Activated naive CD8-positive, alpha-beta T cell treated with anti-CD3 and anti-CD28 coated beads for 36 hours (primary cell): ENCODE measurements around the gene SENP5. TPM values are rescaled to one million over a fixed set of nuclear protein-coding genes. Genes with fewer than 3 reads are reported as not detected.
"Not testable (repeated sequence)": the region's sequence is repeated elsewhere in the genome, so short reads cannot be mapped to it uniquely, and the experiment has no call there.

Experiments
- DNase-seq: peaks from one replicate; pipeline ENCODE4 v3.0.0; 2021
- H3K27ac Mint-ChIP-seq: one replicate; pipeline ENCODE4 v1.8.0; 2022; ENCODE audit warnings: mild to moderate bottlenecking, moderate library complexity, mixed read lengths
- H3K27me3 Mint-ChIP-seq: one replicate; pipeline ENCODE4 v1.8.0; 2022; ENCODE audit warnings: mild to moderate bottlenecking, mixed read lengths
- H3K36me3 Mint-ChIP-seq: one replicate; pipeline ENCODE4 v1.8.0; 2021; ENCODE audit warnings: mild to moderate bottlenecking, mixed read lengths
- H3K4me1 Mint-ChIP-seq: one replicate; pipeline ENCODE4 v1.8.0; 2021; ENCODE audit warnings: mixed read lengths
- H3K4me3 Mint-ChIP-seq: one replicate; pipeline ENCODE4 v1.8.0; 2022; ENCODE audit warnings: mild to moderate bottlenecking, moderate library complexity, mixed read lengths
- H3K9me3 Mint-ChIP-seq: one replicate; pipeline ENCODE4 v1.8.0; 2022; ENCODE audit warnings: mixed read lengths
- total RNA-seq, 2 experiments: library from RNA; stranded (reverse); gene quantifications; one replicate each; pipeline ENCODE4 v1.2.3, GENCODE V29; 2021

SENP5 gene
- total RNA-seq, 2 experiments from 2014 or later: 28.1 to 31.9 TPM

- not testable (repeated sequence) for H3K36me3 Mint-ChIP-seq, H3K4me1 Mint-ChIP-seq, H3K4me3 Mint-ChIP-seq, H3K27ac Mint-ChIP-seq, H3K27me3 Mint-ChIP-seq, DNase-seq, H3K9me3 Mint-ChIP-seq
Measured at GRCh38 chr3:196863000-196863399, 4.7 kb upstream of the SENP5 start.

GRCh38 chr3:196867155-196867506, 589 bp upstream of the SENP5 start:
- peaks cover 15% of the 10 kb centered on the region for H3K4me1 Mint-ChIP-seq

GRCh38 chr3:196868297-196868661, 559 bp downstream of the SENP5 start:
- Mint-ChIP-seq H3K4me1 (peaks cover 15% of the 10 kb centered on the region), H3K27ac (peak overlapping the region; percentile 93), H3K4me3 (peak overlapping the region; percentile 99), H3K9me3 (peaks cover 2% of the 10 kb centered on the region), H3K27me3 (no peaks in the 10 kb centered on the region), H3K36me3 (no peaks in the 10 kb centered on the region)
- peak; percentile 27 for DNase-seq

More at GRCh38 chr3:196867155-196867506, 589 bp upstream of the SENP5 start:
- Mint-ChIP-seq H3K36me3 (no peaks in the 10 kb centered on the region), H3K27me3 (no peaks in the 10 kb centered on the region), H3K27ac (peak overlapping the region; percentile 89), H3K9me3 (peaks cover 4% of the 10 kb centered on the region), H3K4me3 (peak overlapping the region; percentile 85)
- no peak for DNase-seq

DNA sequence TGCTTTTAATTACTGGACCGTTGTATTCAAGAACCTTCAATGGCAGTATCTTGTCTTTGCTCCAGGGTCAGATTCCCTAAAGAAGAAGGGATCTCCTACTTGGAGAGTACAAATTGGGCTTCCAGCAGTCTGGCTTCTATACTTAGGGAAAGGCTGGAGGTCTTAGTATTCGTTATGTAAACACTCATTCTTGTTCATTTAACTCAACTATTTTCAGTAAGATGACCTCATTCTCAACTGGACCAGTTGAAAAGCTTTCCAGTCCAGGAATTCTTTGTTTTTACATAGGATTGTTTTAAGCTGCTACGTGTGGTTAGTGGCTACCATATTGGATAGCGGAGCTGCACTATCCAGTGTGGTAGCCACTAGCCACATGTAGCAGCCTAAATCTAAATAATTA, 4.6 kb downstream of the SENP5 start:
- no peak overlapping the region for H3K4me3 Mint-ChIP-seq
- H3K27ac Mint-ChIP-seq: no peak overlapping the region
- no peaks in the 10 kb centered on the region for H3K27me3 Mint-ChIP-seq
- peaks cover 22% of the 10 kb centered on the region for H3K4me1 Mint-ChIP-seq
- no peaks in the 10 kb centered on the region for H3K36me3 Mint-ChIP-seq
- no peaks in the 10 kb centered on the region for H3K9me3 Mint-ChIP-seq
- no peak for DNase-seq

DNA sequence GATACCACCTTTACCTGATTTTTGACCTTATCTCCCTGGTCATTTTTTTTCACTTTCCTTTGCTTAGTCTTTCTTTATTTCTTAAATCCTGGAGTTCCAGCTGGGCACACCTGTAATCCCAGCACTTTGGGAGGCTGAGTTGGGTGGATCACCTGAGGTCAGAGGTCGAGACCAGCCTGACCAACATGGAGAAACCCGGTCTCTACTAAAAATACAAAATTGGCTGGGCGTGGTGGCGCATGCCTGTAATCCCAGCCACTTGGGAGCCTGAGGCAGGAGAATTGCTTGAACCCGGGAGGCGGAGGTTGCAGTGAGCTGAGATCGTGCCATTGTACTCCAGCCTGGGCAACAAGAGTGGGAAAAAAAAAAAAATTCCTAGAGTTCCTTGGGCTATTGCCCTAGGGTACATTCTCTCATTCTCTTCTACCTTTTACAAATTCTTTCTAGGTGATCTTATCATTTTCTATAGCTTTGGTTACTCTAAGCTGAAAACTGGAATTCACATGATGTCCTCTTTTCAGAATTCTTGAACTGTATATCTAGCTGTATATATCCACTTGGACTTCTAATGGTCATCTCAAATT, 6.9 kb downstream of the SENP5 start:
- peaks cover 33% of the 10 kb centered on the region for H3K4me1 Mint-ChIP-seq
- H3K4me3 Mint-ChIP-seq, H3K36me3 Mint-ChIP-seq, H3K27ac Mint-ChIP-seq, DNase-seq, H3K9me3 Mint-ChIP-seq, H3K27me3 Mint-ChIP-seq: not testable (repeated sequence)

DNA sequence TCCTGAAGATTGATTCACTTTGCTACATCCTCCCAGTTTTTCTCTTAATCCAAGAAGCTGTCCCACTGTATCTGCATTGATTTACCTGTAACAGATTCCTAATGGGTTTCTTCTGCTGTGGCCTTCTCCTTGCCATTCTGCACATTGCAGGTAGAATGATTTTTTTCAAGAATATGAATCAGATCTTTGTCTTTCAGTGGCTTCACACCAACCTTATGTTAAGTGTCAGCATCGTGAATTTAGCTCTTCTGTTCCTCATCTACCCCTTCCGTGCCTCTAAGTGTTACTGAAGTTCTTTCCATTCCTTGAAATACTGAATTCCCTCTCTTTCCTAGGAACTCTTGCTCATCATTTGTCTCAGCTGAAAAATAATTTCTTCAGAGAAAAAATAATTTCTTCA, 7.5 kb downstream of the SENP5 start:
- Mint-ChIP-seq H3K36me3 (peaks cover 2% of the 10 kb centered on the region), H3K27me3 (no peaks in the 10 kb centered on the region), H3K9me3 (no peaks in the 10 kb centered on the region), H3K27ac (no peak overlapping the region), H3K4me1 (peaks cover 29% of the 10 kb centered on the region), H3K4me3 (no peak overlapping the region)
- no peak for DNase-seq

- no peaks in the 10 kb centered on the region for H3K9me3 Mint-ChIP-seq
- H3K27ac Mint-ChIP-seq: no peak overlapping the region
- peaks cover 10% of the 10 kb centered on the region for H3K36me3 Mint-ChIP-seq
- no peaks in the 10 kb centered on the region for H3K27me3 Mint-ChIP-seq
- H3K4me3 Mint-ChIP-seq: no peak overlapping the region
- DNase-seq: no peak
- peaks cover 40% of the 10 kb centered on the region for H3K4me1 Mint-ChIP-seq
Measured at GRCh38 chr3:196883361-196883760, 15.6 kb downstream of the SENP5 start.

- H3K9me3 Mint-ChIP-seq: no peaks in the 10 kb centered on the region
- peaks cover 11% of the 10 kb centered on the region for H3K36me3 Mint-ChIP-seq
- peaks cover 41% of the 10 kb centered on the region for H3K4me1 Mint-ChIP-seq
- DNase-seq: no peak
- no peak overlapping the region for H3K4me3 Mint-ChIP-seq
- no peaks in the 10 kb centered on the region for H3K27me3 Mint-ChIP-seq
- H3K27ac Mint-ChIP-seq: no peak overlapping the region
Measured at GRCh38 chr3:196886144-196886543, 18.4 kb downstream of the SENP5 start.

DNA sequence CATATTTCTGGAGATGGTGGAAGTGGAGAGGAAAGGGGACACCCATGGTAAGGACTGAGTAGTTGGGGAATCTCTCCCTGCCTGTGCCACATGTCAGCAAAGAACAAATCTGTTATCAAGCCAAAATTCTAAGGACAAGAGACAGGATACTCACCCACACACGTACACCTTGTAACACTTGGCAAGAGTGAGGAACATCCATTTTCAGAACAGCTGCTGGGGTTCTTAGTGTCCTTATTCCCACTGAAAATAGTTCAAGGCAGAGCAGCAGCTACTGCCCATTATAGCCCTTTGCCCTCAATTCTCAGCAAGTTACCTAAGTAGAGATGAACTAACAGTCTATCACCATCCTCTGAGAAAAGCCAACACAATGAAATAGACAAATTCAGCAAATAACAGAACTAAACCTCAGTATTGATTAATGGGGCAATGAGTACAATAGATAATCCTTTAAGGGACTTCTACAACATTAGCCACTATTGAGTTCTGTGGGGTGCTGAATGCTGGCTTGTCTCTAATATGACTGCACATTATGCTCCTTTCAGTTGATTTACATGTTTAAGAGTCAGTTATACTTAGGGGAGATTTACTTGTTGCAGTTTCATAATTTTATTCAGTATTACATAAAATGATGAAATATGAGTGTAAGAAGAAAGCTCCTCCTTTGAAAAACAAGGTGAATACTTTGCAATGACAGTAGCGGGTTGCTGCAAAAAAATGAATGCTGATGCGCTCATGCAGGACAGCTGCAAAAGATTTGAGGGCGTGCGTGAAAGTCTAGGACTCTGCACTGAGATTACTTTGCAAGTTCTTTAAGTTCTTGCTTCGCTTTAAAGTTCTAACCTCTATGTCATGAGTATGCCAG, 22.4 kb downstream of the SENP5 start:
- H3K4me1 Mint-ChIP-seq: peaks cover 27% of the 10 kb centered on the region
- H3K27ac Mint-ChIP-seq: no peak overlapping the region
- no peaks in the 10 kb centered on the region for H3K27me3 Mint-ChIP-seq
- H3K36me3 Mint-ChIP-seq: peaks cover 6% of the 10 kb centered on the region
- DNase-seq: no peak
- no peaks in the 10 kb centered on the region for H3K9me3 Mint-ChIP-seq
- H3K4me3 Mint-ChIP-seq: no peak overlapping the region

GRCh38 chr3:196894557-196895295, 27.0 kb downstream of the SENP5 start:
- Mint-ChIP-seq H3K36me3 (no peaks in the 10 kb centered on the region), H3K9me3 (no peaks in the 10 kb centered on the region), H3K4me1 (peaks cover 10% of the 10 kb centered on the region), H3K4me3 (no peak overlapping the region), H3K27ac (no peak overlapping the region), H3K27me3 (no peaks in the 10 kb centered on the region)
- DNase-seq: no peak

DNA sequence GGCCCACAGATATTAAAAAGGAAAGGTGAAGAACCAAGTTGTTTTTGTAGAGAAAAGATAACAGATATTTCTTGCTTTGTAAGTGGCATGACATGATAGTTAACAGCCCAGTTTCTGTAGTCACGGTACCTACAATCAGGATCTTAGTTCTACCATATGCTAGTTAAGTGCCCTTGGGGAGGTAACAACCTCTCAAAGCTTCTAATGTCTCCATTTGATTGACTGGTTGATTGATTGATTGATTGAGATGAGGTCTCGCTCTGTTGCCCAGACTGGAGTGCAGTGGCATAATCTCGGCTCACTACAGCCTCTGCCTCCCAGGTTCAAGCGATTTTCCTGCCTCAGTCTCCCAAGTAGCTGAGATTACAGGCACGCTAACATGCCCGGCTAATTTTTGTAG, 28.5 kb downstream of the SENP5 start:
- H3K27ac Mint-ChIP-seq: no peak overlapping the region
- no peak overlapping the region for H3K4me3 Mint-ChIP-seq
- peaks cover 4% of the 10 kb centered on the region for H3K4me1 Mint-ChIP-seq
- no peak for DNase-seq
- no peaks in the 10 kb centered on the region for H3K27me3 Mint-ChIP-seq
- H3K9me3 Mint-ChIP-seq: no peaks in the 10 kb centered on the region
- peaks cover 2% of the 10 kb centered on the region for H3K36me3 Mint-ChIP-seq

DNA sequence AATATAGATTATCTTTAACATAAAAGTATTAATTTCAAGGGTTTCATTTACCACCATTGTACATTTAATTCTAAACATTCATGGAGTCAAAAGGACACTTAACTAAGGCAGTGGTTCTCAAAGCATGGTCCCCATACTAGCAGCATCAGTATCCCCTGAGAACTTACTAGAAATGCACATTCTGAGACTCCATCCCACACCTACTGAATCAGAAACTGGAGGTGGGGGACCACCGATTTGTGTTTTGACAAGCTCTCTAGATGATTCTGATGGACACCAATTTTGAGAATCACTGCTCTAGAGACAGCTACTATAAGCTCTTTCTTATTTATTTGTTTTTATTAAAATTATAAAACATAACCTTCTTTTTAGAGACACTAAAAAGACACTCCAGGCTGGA, 34.0 kb downstream of the SENP5 start:
- DNase-seq: no peak
- no peak overlapping the region for H3K27ac Mint-ChIP-seq
- H3K27me3 Mint-ChIP-seq: no peaks in the 10 kb centered on the region
- peaks cover 8% of the 10 kb centered on the region for H3K36me3 Mint-ChIP-seq
- H3K4me3 Mint-ChIP-seq: no peak overlapping the region
- no peaks in the 10 kb centered on the region for H3K9me3 Mint-ChIP-seq
- H3K4me1 Mint-ChIP-seq: no peaks in the 10 kb centered on the region

DNA sequence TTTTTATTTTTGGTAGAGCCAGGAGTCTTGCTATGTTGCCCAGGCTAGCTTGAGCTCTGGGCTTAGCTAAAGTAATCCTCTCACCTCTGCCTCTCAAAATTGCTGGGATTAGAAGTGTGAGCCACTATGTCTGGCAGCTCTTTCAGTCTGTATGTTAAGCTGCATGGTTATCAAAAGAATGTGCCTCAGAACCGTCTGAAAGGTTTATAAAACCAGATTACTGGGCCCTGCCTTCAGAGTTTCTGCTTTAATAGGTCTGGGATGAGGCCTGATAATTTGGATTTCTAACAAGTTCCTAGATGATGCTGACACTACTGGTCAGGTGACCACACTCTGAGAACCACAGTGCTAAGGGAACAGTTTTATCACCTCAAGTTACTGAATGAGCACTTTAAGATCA, 34.6 kb downstream of the SENP5 start:
- Mint-ChIP-seq H3K36me3 (peaks cover 10% of the 10 kb centered on the region), H3K27ac (no peak overlapping the region), H3K27me3 (no peaks in the 10 kb centered on the region), H3K9me3 (no peaks in the 10 kb centered on the region), H3K4me1 (no peaks in the 10 kb centered on the region), H3K4me3 (no peak overlapping the region)
- DNase-seq: no peak

DNA sequence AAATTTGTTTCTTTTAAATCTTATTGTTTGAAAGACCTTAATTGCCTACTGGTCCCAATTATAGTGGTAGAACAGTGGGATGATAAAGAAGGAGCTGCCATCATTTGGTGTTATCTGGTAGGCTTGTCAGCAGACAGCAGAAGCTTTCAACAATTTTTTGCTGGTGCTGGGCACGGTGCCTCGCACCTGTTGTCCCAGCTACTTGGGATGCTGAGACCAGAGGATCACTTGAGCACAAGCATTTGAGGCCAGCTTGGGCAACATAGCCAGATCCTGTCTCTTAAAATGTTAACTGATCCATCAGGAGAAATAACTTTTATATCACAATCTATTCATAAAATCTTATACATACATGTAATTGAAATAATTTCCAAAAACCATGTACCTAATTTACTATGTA, 36.0 kb downstream of the SENP5 start:
- DNase-seq: no peak
- H3K9me3 Mint-ChIP-seq: no peaks in the 10 kb centered on the region
- peaks cover 12% of the 10 kb centered on the region for H3K36me3 Mint-ChIP-seq
- H3K27me3 Mint-ChIP-seq: no peaks in the 10 kb centered on the region
- no peak overlapping the region for H3K27ac Mint-ChIP-seq
- no peak overlapping the region for H3K4me3 Mint-ChIP-seq
- H3K4me1 Mint-ChIP-seq: no peaks in the 10 kb centered on the region

- Mint-ChIP-seq H3K4me3 (no peak overlapping the region), H3K27ac (no peak overlapping the region), H3K4me1 (no peaks in the 10 kb centered on the region), H3K36me3 (peaks cover 33% of the 10 kb centered on the region), H3K27me3 (no peaks in the 10 kb centered on the region), H3K9me3 (peaks cover 3% of the 10 kb centered on the region)
- no peak for DNase-seq
Measured at GRCh38 chr3:196914866-196915265, 47.1 kb downstream of the SENP5 start.
